HL-60 (cell line): ENCODE results near the gene MYBPC3.

Experiments used
- REST ChIP-seq: IDR thresholded peaks from 2 replicates; pipeline ENCODE4 v1.6.1; 2012; ENCODE audit warnings: low read depth; ENCODE audit not compliant: insufficient replicate concordance
- TF ChIP-seq, protein P1 (sequence below): IDR thresholded peaks from one replicate; pipeline ENCODE4 v1.5.1; 2011; ENCODE audit warnings: low read length, control low read depth, inconsistent platforms; ENCODE audit not compliant: insufficient read depth

GRCh38 chr11:47375020-47375419 is 22.5 kb upstream of the MYBPC3 start:
- TF ChIP-seq REST = no peak
- TF ChIP-seq, protein P1, sequence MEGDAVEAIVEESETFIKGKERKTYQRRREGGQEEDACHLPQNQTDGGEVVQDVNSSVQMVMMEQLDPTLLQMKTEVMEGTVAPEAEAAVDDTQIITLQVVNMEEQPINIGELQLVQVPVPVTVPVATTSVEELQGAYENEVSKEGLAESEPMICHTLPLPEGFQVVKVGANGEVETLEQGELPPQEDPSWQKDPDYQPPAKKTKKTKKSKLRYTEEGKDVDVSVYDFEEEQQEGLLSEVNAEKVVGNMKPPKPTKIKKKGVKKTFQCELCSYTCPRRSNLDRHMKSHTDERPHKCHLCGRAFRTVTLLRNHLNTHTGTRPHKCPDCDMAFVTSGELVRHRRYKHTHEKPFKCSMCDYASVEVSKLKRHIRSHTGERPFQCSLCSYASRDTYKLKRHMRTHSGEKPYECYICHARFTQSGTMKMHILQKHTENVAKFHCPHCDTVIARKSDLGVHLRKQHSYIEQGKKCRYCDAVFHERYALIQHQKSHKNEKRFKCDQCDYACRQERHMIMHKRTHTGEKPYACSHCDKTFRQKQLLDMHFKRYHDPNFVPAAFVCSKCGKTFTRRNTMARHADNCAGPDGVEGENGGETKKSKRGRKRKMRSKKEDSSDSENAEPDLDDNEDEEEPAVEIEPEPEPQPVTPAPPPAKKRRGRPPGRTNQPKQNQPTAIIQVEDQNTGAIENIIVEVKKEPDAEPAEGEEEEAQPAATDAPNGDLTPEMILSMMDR = no peak
